WERI-Rb-1 (cell line): Measurements from ENCODE around the gene CELF2.

Experiments
- DNase-seq: peaks from one replicate; pipeline ENCODE4 v3.0.0-alpha.2; 2020
- H3K27ac ChIP-seq: fragments of 250-450 bp; sonication (Bioruptor Pico); 2 replicates; pipeline ENCODE4 v1.5.1; 2020; ENCODE audit warnings: mild to moderate bottlenecking, moderate library complexity
- H3K27me3 ChIP-seq: fragments of 250-450 bp; sonication (Bioruptor Pico); 2 replicates; pipeline ENCODE4 v1.5.1; 2021; ENCODE audit warnings: mild to moderate bottlenecking, low read depth, moderate library complexity; ENCODE audit not compliant: insufficient read depth, severe bottlenecking
- H3K36me3 ChIP-seq: fragments of 250-450 bp; sonication (Bioruptor Pico); 2 replicates; pipeline ENCODE4 v1.5.1; 2020; ENCODE audit warnings: mild to moderate bottlenecking, moderate library complexity
- H3K4me3 ChIP-seq: 2 replicates; pipeline ENCODE4 v1.5.1; 2011; ENCODE audit warnings: low read depth, mild to moderate bottlenecking, control low read depth, low read length
- H3K9me3 ChIP-seq: fragments of 250-450 bp; sonication (Bioruptor Pico); 2 replicates; pipeline ENCODE4 v1.5.1; 2021; ENCODE audit warnings: mild to moderate bottlenecking, moderate library complexity; ENCODE audit not compliant: severe bottlenecking
- CTCF ChIP-seq: IDR thresholded peaks from 2 replicates; pipeline ENCODE4 v1.5.1; 2011; ENCODE audit warnings: low read depth, mild to moderate bottlenecking, control low read depth, inconsistent platforms, low read length

The CELF2 gene

DNA sequence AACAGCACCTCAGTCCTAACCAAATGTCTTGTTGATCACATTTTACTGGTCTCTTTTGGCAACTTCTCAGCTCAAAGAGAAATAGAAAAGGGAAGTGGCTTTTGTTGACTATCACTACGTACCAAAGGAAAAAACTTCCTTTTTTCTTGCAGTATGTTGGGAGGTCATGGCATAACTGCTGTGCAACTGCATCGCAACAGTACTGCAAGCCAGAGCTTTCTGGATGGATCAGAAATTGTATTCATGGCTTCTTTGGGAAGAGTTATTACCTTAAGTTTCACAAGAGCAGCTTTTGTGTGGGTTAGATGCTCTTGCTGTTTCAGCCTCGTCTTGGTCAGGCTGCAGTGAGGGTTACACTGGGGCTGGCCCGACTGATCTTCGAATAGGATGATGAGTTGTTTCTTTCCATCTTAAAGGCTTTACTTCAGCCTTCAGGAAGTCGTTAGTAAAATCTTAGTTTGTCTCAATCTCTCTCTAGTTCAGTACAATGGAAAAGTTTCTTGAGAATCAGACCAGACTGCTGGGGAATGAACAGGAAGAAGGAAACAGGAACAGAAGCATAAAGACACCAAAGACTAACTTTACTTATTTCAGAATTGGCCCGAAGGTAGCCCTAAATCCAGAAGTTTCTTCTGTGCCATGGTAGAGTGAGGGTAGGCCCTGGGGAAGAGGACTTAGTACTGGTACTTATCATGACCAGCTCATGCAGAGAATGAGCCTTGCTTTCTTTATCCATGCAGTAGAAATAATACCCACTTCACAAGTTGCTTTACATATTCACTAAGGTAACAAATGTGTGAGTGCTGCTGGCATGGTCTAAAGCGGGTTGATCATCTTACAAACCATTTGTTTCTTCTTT is 153.6 kb downstream of the CELF2 start:
- Histone ChIP-seq H3K36me3 (no peaks in the 10 kb centered on the region), H3K27ac (no peak overlapping the region), H3K4me3 (no peak overlapping the region), H3K27me3 (no peaks in the 10 kb centered on the region), H3K9me3 (no peaks in the 10 kb centered on the region)
- no peak for TF ChIP-seq CTCF
- DNase-seq: no peak

DNA sequence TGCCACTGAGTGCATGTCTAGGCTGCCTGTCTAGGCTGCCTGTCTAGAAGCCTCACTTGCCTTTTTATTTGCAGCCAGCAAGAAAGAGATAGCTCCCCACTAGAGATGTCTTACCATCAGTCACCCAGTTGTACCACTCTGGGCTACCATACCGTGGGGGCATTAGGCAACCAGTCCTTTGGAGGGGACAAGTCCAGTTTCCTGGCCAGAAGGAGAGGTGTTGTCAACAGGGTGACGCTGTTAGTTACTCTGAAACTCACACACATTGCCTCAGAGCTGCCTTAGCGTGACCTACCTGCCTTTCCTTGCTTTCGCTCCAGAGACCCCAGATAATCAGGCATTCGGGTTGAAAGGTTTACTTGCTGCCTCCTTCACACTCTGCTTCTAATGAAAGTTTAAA is 155.4 kb downstream of the CELF2 start:
- H3K27me3 ChIP-seq: no peaks in the 10 kb centered on the region
- H3K4me3 ChIP-seq: no peak overlapping the region
- no peak for DNase-seq
- no peak overlapping the region for H3K27ac ChIP-seq
- H3K9me3 ChIP-seq: no peaks in the 10 kb centered on the region
- TF ChIP-seq CTCF: no peak
- no peaks in the 10 kb centered on the region for H3K36me3 ChIP-seq

DNA sequence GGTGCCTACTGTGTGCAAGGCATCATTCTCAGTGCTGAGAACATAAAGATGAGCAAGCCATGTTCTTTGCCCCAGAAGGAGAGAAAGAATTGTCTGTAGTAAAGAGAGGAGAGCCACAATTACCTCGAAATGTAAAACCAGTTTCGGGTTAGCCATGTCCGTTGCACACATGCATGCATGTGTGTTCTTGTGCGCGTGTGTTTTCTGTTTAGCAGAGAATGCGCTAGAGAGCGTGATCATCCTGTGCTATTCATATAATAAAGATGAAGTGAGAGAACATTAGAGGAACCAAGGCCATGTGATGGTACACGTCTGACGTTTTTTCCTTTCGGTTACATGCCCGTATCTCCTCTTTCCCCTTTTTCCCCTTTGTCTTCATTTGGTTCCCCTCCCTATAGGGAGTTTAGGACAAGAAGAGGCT is 158.2 kb downstream of the CELF2 start:
- no peak overlapping the region for H3K27ac ChIP-seq
- DNase-seq: no peak

GRCh38 chr10:11176746-11177145 is 159.1 kb downstream of the CELF2 start:
- Histone ChIP-seq H3K9me3 (no peaks in the 10 kb centered on the region), H3K27ac (no peak overlapping the region), H3K27me3 (no peaks in the 10 kb centered on the region), H3K36me3 (no peaks in the 10 kb centered on the region), H3K4me3 (no peak overlapping the region)
- TF ChIP-seq CTCF: no peak
- no peak for DNase-seq

More for the DNA sequence above, 158.2 kb downstream of the CELF2 start:
- TF ChIP-seq CTCF: no peak
- Histone ChIP-seq H3K9me3 (no peaks in the 10 kb centered on the region), H3K36me3 (no peaks in the 10 kb centered on the region), H3K4me3 (no peak overlapping the region), H3K27me3 (no peaks in the 10 kb centered on the region)

DNA sequence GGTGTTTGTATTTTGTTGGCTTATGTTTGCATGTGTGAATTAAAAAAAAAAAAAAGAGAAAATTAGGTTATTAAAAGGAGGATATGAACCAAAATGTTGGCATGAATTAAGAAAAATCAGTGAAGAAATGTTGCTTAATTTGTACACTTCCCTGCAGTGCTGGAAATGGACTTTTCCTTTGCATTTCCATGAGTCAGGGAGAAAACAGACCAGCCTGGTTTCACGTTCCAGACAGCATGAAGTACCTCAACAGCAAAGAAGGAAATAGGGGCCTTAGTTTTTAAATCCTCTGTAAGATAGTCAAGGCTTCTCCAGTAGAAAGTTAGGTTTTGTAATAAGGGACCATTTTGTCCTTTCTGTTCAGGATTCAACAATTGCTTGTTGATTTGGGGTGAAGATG is 159.7 kb downstream of the CELF2 start:
- no peaks in the 10 kb centered on the region for H3K36me3 ChIP-seq
- no peak overlapping the region for H3K27ac ChIP-seq
- no peaks in the 10 kb centered on the region for H3K27me3 ChIP-seq
- H3K9me3 ChIP-seq: no peaks in the 10 kb centered on the region
- H3K4me3 ChIP-seq: no peak overlapping the region
- no peak for TF ChIP-seq CTCF
- no peak for DNase-seq
